ENCODE results near the gene MBTPS1.

DNA sequence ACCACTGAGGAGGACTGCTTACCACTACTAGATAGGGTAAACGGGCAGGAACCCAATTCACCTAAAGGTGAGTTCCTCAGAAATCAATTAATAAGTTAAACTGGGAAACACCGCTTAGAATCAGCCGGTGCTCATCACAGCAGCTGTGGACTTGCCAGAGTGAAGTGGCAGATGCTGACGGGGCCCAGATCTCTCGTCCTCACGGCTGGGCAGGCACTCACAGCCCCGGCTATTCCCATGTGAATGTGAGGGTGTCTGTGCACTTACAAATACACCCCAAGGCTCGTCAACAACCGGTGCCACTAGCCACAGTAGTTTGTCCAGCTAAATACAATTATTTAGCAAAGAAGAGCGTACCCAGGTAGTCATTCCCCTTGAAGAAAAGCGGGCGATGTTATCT lies 29.7 kb downstream of the MBTPS1 start:
- no peak for TF ChIP-seq POLR2AphosphoS5 (IDR thresholded peaks at IDR 0.05; ENCODE audit: low read depth, low read length)
- no peak for TF ChIP-seq POLR2A (IDR thresholded peaks at IDR 0.05; ENCODE audit: low read depth, low read length)
- no peak for TF ChIP-seq TAF1 (IDR thresholded peaks at IDR 0.05; ENCODE audit: low read depth, low read length)

All from GM12891 (cell line).